Fibroblast of lung (primary cell): Measurements from ENCODE around the gene ARF1.

Experiments
- EZH2 ChIP-seq: IDR thresholded peaks from 2 replicates; pipeline ENCODE4 v1.5.1; 2012; ENCODE audit warnings: low read length, control low read depth, mild to moderate bottlenecking; ENCODE audit errors: missing control alignments
- TF ChIP-seq, protein P1 (sequence below), 2 donors: IDR thresholded peaks in 1 of 2; conservative IDR thresholded peaks in 1 of 2; 1 replicate in 1 of 2; 2 replicates in 1 of 2; pipeline ENCODE4 v1.5.1; 2011 to 2012; ENCODE audit warnings: low read length in 2 of 2, control low read depth in 1 of 2, inconsistent platforms in 1 of 2, low read depth in 1 of 2, mild to moderate bottlenecking in 1 of 2

DNA sequence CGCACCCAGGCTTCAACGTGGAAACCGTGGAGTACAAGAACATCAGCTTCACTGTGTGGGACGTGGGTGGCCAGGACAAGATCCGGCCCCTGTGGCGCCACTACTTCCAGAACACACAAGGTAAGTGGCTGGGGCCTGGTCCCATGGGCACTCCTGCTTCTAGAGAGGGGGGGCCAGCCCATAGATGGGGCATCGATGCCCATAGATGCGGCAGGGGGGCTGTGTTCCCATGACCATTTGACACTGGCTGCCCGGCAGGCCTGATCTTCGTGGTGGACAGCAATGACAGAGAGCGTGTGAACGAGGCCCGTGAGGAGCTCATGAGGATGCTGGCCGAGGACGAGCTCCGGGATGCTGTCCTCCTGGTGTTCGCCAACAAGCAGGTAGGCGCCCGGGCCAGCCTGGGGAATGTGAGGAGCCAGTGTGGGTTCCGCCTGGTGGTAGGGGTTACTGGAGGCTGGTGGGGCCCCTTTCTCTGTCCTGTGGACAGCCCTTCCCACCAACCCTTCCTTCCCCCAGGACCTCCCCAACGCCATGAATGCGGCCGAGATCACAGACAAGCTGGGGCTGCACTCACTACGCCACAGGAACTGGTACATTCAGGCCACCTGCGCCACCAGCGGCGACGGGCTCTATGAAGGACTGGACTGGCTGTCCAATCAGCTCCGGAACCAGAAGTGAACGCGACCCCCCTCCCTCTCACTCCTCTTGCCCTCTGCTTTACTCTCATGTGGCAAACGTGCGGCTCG lies 15.0 kb downstream of the ARF1 start:
- TF ChIP-seq, protein P1, sequence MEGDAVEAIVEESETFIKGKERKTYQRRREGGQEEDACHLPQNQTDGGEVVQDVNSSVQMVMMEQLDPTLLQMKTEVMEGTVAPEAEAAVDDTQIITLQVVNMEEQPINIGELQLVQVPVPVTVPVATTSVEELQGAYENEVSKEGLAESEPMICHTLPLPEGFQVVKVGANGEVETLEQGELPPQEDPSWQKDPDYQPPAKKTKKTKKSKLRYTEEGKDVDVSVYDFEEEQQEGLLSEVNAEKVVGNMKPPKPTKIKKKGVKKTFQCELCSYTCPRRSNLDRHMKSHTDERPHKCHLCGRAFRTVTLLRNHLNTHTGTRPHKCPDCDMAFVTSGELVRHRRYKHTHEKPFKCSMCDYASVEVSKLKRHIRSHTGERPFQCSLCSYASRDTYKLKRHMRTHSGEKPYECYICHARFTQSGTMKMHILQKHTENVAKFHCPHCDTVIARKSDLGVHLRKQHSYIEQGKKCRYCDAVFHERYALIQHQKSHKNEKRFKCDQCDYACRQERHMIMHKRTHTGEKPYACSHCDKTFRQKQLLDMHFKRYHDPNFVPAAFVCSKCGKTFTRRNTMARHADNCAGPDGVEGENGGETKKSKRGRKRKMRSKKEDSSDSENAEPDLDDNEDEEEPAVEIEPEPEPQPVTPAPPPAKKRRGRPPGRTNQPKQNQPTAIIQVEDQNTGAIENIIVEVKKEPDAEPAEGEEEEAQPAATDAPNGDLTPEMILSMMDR (conservative IDR thresholded peaks at IDR 0.05 in 1 of 2, IDR thresholded peaks at IDR 0.05 in 1 of 2; ENCODE audit: low read depth in 1 of 2, low read length in 2 of 2), result no peak
- no peak for TF ChIP-seq EZH2
